Measurements from ENCODE around the gene NEMP1.
"Not testable (repeated sequence)": the region's sequence is repeated elsewhere in the genome, so short reads cannot be mapped to it uniquely, and the experiment has no call there.

NEMP1 gene

GRCh38 chr12:57027011-57027804 lies 51.4 kb downstream of the NEMP1 start:
- no peak overlapping the region for H3K27ac ChIP-seq (ENCODE audit: low read depth, low read length)
- no peaks in the 10 kb centered on the region for H3F3A ChIP-seq (ENCODE audit: insufficient read depth)
- no peaks in the 10 kb centered on the region for H3K9me3 ChIP-seq (ENCODE audit: insufficient read depth, low read length)
- H3K4me2 ChIP-seq (ENCODE audit: low read depth, low read length, poor library complexity, severe bottlenecking) = no peak overlapping the region
- TF ChIP-seq EZH2phosphoT487 (conservative IDR thresholded peaks at IDR 0.05; ENCODE audit: low read length) (no peak), CTCF (IDR thresholded peaks at IDR 0.05; ENCODE audit: insufficient read depth, low read length, poor library complexity, severe bottlenecking) (no peak)
- no peaks in the 10 kb centered on the region for H4K20me1 ChIP-seq (ENCODE audit: low read depth, low read length)
- no peak overlapping the region for H3K4me3 ChIP-seq (ENCODE audit: insufficient read depth, low read length, poor library complexity, severe bottlenecking)
- no peaks in the 10 kb centered on the region for H3K79me2 ChIP-seq (ENCODE audit: insufficient read depth, low read length)
- no peak overlapping the region for H2AFZ ChIP-seq (ENCODE audit: low read depth, low read length, severe bottlenecking)
- no peaks in the 10 kb centered on the region for H3K27me3 ChIP-seq (ENCODE audit: low read length)
- no peaks in the 10 kb centered on the region for H3K36me3 ChIP-seq (ENCODE audit: low read length)
- H3K9ac ChIP-seq (ENCODE audit: low read length) = no peak overlapping the region
- no peaks in the 10 kb centered on the region for H3K9me2 ChIP-seq (replicated peaks; ENCODE audit: insufficient read depth, low read length)

- TF ChIP-seq EZH2phosphoT487 (conservative IDR thresholded peaks at IDR 0.05; ENCODE audit: low read length) (no peak), CTCF (IDR thresholded peaks at IDR 0.05; ENCODE audit: insufficient read depth, low read length, poor library complexity, severe bottlenecking) (no peak)
- H3K27me3 ChIP-seq (ENCODE audit: low read length) = no peaks in the 10 kb centered on the region
Measured at GRCh38 chr12:57025196-57025595, 53.4 kb downstream of the NEMP1 start.

GRCh38 chr12:57022324-57022723 lies 56.3 kb downstream of the NEMP1 start:
- not testable (repeated sequence) for H3K4me2 ChIP-seq (ENCODE audit: low read depth, low read length, poor library complexity, severe bottlenecking); H3K9me2 ChIP-seq (replicated peaks; ENCODE audit: insufficient read depth, low read length); H3K27me3 ChIP-seq (ENCODE audit: low read length); H3K9me3 ChIP-seq (ENCODE audit: insufficient read depth, low read length); H3K4me3 ChIP-seq (ENCODE audit: insufficient read depth, low read length, poor library complexity, severe bottlenecking); H3K9ac ChIP-seq (ENCODE audit: low read length); H4K20me1 ChIP-seq (ENCODE audit: low read depth, low read length); H2AFZ ChIP-seq (ENCODE audit: low read depth, low read length, severe bottlenecking); H3F3A ChIP-seq (ENCODE audit: insufficient read depth); H3K27ac ChIP-seq (ENCODE audit: low read depth, low read length); H3K79me2 ChIP-seq (ENCODE audit: insufficient read depth, low read length); H3K36me3 ChIP-seq (ENCODE audit: low read length)

More at GRCh38 chr12:57025196-57025595, 53.4 kb downstream of the NEMP1 start:
- H3K79me2 ChIP-seq (ENCODE audit: insufficient read depth, low read length) = no peaks in the 10 kb centered on the region
- H3K9ac ChIP-seq (ENCODE audit: low read length) = no peak overlapping the region
- H3K27ac ChIP-seq (ENCODE audit: low read depth, low read length) = no peak overlapping the region
- no peaks in the 10 kb centered on the region for H3K9me2 ChIP-seq (replicated peaks; ENCODE audit: insufficient read depth, low read length)
- H3K9me3 ChIP-seq (ENCODE audit: insufficient read depth, low read length) = no peaks in the 10 kb centered on the region
- H3K36me3 ChIP-seq (ENCODE audit: low read length) = no peaks in the 10 kb centered on the region
- no peaks in the 10 kb centered on the region for H4K20me1 ChIP-seq (ENCODE audit: low read depth, low read length)
- no peak overlapping the region for H3K4me2 ChIP-seq (ENCODE audit: low read depth, low read length, poor library complexity, severe bottlenecking)
- no peaks in the 10 kb centered on the region for H3F3A ChIP-seq (ENCODE audit: insufficient read depth)
- H2AFZ ChIP-seq (ENCODE audit: low read depth, low read length, severe bottlenecking) = no peak overlapping the region
- no peak overlapping the region for H3K4me3 ChIP-seq (ENCODE audit: insufficient read depth, low read length, poor library complexity, severe bottlenecking)

GRCh38 chr12:57019983-57020719 lies 58.4 kb downstream of the NEMP1 start:
- Histone ChIP-seq H3K9me2 (replicated peaks; ENCODE audit: insufficient read depth, low read length) (no peaks in the 10 kb centered on the region), H3K4me3 (ENCODE audit: insufficient read depth, low read length, poor library complexity, severe bottlenecking) (no peak overlapping the region), H2AFZ (ENCODE audit: low read depth, low read length, severe bottlenecking) (no peak overlapping the region), H3K27ac (ENCODE audit: low read depth, low read length) (no peak overlapping the region), H3K9me3 (ENCODE audit: insufficient read depth, low read length) (no peaks in the 10 kb centered on the region), H4K20me1 (ENCODE audit: low read depth, low read length) (no peaks in the 10 kb centered on the region), H3K4me2 (ENCODE audit: low read depth, low read length, poor library complexity, severe bottlenecking) (no peak overlapping the region), H3K9ac (ENCODE audit: low read length) (no peak overlapping the region), H3K36me3 (ENCODE audit: low read length) (no peaks in the 10 kb centered on the region), H3F3A (ENCODE audit: insufficient read depth) (no peaks in the 10 kb centered on the region), H3K27me3 (ENCODE audit: low read length) (no peaks in the 10 kb centered on the region), H3K79me2 (ENCODE audit: insufficient read depth, low read length) (no peaks in the 10 kb centered on the region)
- TF ChIP-seq CTCF (IDR thresholded peaks at IDR 0.05; ENCODE audit: insufficient read depth, low read length, poor library complexity, severe bottlenecking) (no peak), EZH2phosphoT487 (conservative IDR thresholded peaks at IDR 0.05; ENCODE audit: low read length) (no peak)

All from SU-DHL-6 (cell line).